ENCODE data around the gene RPRD2.

RPRD2 gene

GRCh38 chr1:150474869-150475268, 110.9 kb downstream of the RPRD2 start:
- no peak for DNase-seq

- DNase-seq = no peak
These were observed 112.8 kb downstream of the RPRD2 start for GRCh38 chr1:150476754-150477153.

- DNase-seq = no peak
These were observed 113.4 kb downstream of the RPRD2 start for GRCh38 chr1:150477320-150477719.

- no peak for DNase-seq
These were observed 113.8 kb downstream of the RPRD2 start for GRCh38 chr1:150477733-150478132.

GRCh38 chr1:150479370-150479769, 115.4 kb downstream of the RPRD2 start:
- no peak for DNase-seq

GRCh38 chr1:150479927-150480352, 116.0 kb downstream of the RPRD2 start:
- DNase-seq = no peak

GRCh38 chr1:150484431-150484830, 120.5 kb downstream of the RPRD2 start:
- DNase-seq = no peak

- DNase-seq = no peak
These were observed 120.9 kb downstream of the RPRD2 start for GRCh38 chr1:150484861-150485260.

GRCh38 chr1:150486966-150487762, 123.2 kb downstream of the RPRD2 start, which contains the start of gene TARS2:
Gene TARS2 (plus strand): TSS chr1:150487419. CDS start chr1:150487451, 32 bp downstream.
- peak; percentile 100 for DNase-seq

GRCh38 chr1:150487763-150488115, 123.8 kb downstream of the RPRD2 start:
- no peak for DNase-seq

- no peak for DNase-seq
These were observed 129.2 kb downstream of the RPRD2 start for GRCh38 chr1:150493175-150493574.

- no peak for DNase-seq
These were observed 134.4 kb downstream of the RPRD2 start for GRCh38 chr1:150498342-150498741.

- no peak for DNase-seq
These were observed 141.5 kb downstream of the RPRD2 start for GRCh38 chr1:150505431-150505830.

- DNase-seq = no peak
These were observed 144.2 kb downstream of the RPRD2 start, which contains the start of gene ECM1 for GRCh38 chr1:150507912-150508864. Gene ECM1 (plus strand): TSS chr1:150508109. CDS start chr1:150508210, 101 bp downstream.

- no peak for DNase-seq
These were observed 145.0 kb downstream of the RPRD2 start for GRCh38 chr1:150508982-150509381.

- peak; percentile 28 for DNase-seq
These were observed 147.6 kb downstream of the RPRD2 start for GRCh38 chr1:150511551-150511950.

GRCh38 chr1:150511985-150512660, 148.2 kb downstream of the RPRD2 start:
- DNase-seq = no peak

GRCh38 chr1:150512846-150513245, 148.9 kb downstream of the RPRD2 start:
- no peak for DNase-seq

- DNase-seq = peak; percentile 71
These were observed 149.4 kb downstream of the RPRD2 start for GRCh38 chr1:150513351-150513791.

GRCh38 chr1:150514260-150514659, 150.3 kb downstream of the RPRD2 start:
- DNase-seq = no peak

- no peak for DNase-seq
These were observed 151.0 kb downstream of the RPRD2 start for GRCh38 chr1:150514913-150515327.

GRCh38 chr1:150515328-150516049, 151.5 kb downstream of the RPRD2 start, which contains the start of gene FALEC:
Gene FALEC (plus strand): TSS chr1:150515752.
- DNase-seq = peak; percentile 99
